Caco-2 (cell line): ENCODE data around the gene S100Z. TPM values are rescaled to one million over a fixed set of nuclear protein-coding genes. Genes with fewer than 3 reads are reported as not detected.

ENCODE experiments used
- BruUV-seq: library from RNA; stranded (reverse); fragments of 400-500 nt; replicated peaks from 2 replicates; lab custom pipeline; 2021; lab: Mats Ljungman, UMichigan
- CTCF ChIA-PET: fragments of 300-600 bp; sonication (Branson Sonifier 250); formaldehyde crosslinking; loops from one replicate; lab custom pipeline; 2022; ENCODE audit warnings: antibody characterized with exemption; lab: Charles Lee
- POLR2A ChIA-PET: fragments of 300-600 bp; sonication (Branson Sonifier 250); formaldehyde crosslinking; loops from one replicate; lab custom pipeline; 2022; ENCODE audit warnings: antibody characterized with exemption; lab: Charles Lee
- DNase-seq, 2 experiments: peaks; one replicate each; pipeline versions ENCODE4 v3.0.0 to v3.0.0-alpha.2; 2020 to 2022
- H3K27me3 ChIP-seq: replicated peaks from 2 replicates; pipeline ENCODE4 v1.6.0; 2011; ENCODE audit warnings: low read length; ENCODE audit not compliant: control insufficient read depth, insufficient read depth
- H3K36me3 ChIP-seq: 2 replicates; pipeline ENCODE4 v1.5.1; 2011; ENCODE audit warnings: low read length; ENCODE audit not compliant: control insufficient read depth, insufficient read depth
- H3K4me1 ChIP-seq: fragments of 250-450 bp; sonication (Bioruptor Pico); 2 replicates; pipeline ENCODE4 v1.5.1; 2020; ENCODE audit warnings: mild to moderate bottlenecking
- H3K4me3 ChIP-seq: 2 replicates; pipeline ENCODE4 v1.5.1; 2011; ENCODE audit warnings: low read depth, mild to moderate bottlenecking, control low read depth, low read length
- H3K9me3 ChIP-seq: fragments of 250-450 bp; sonication (Bioruptor Pico); 2 replicates; pipeline ENCODE4 v1.5.1; 2020; ENCODE audit warnings: mild to moderate bottlenecking, moderate library complexity
- H3K27ac Mint-ChIP-seq: one replicate; pipeline ENCODE4 v1.8.0; 2022; ENCODE audit warnings: mixed read lengths; ENCODE audit not compliant: unreplicated experiment
- H3K27me3 Mint-ChIP-seq: one replicate; pipeline ENCODE4 v1.8.0; 2022; ENCODE audit warnings: mixed read lengths; ENCODE audit not compliant: insufficient read depth, unreplicated experiment
- H3K36me3 Mint-ChIP-seq: one replicate; pipeline ENCODE4 v1.8.0; 2022; ENCODE audit warnings: mild to moderate bottlenecking, mixed read lengths; ENCODE audit not compliant: insufficient read depth, unreplicated experiment
- H3K4me1 Mint-ChIP-seq: one replicate; pipeline ENCODE4 v1.8.0; 2022; ENCODE audit warnings: low read depth, mixed read lengths; ENCODE audit not compliant: unreplicated experiment
- H3K4me3 Mint-ChIP-seq: one replicate; pipeline ENCODE4 v1.8.0; 2022; ENCODE audit warnings: mild to moderate bottlenecking, moderate library complexity, mixed read lengths; ENCODE audit not compliant: unreplicated experiment
- H3K9me3 Mint-ChIP-seq: one replicate; pipeline ENCODE4 v1.8.0; 2022; ENCODE audit warnings: mixed read lengths; ENCODE audit not compliant: unreplicated experiment
- CTCF ChIP-seq, 2 experiments: fragments of 200-600 bp in 1 of 2; IDR thresholded peaks; 1 replicate in 1 of 2; 2 replicates in 1 of 2; pipeline versions ENCODE4 v1.5.1 to v1.8.0; 2011 to 2022; ENCODE audit warnings: antibody characterized with exemption in 1 of 2, control low read depth in 1 of 2, inconsistent platforms in 1 of 2, low read depth in 1 of 2, low read length in 1 of 2, mild to moderate bottlenecking in 1 of 2, moderate library complexity in 1 of 2; ENCODE audit not compliant: insufficient read depth in 1 of 2, severe bottlenecking in 1 of 2, unreplicated experiment in 1 of 2
- intact Hi-C: fragments of 100-400 bp; cut with micrococcal nuclease; formaldehyde crosslinking; loops from one replicate; pipeline ENCODE4 v1.10.0; 2022; ENCODE audit not compliant: unreplicated experiment
- total RNA-seq: library from RNA; stranded (reverse); gene quantifications from 2 replicates; pipeline ENCODE4 v1.2.3, GENCODE V29; 2022

S100Z gene
- total RNA-seq, 1 experiment from 2014 or later, result 0.66 TPM

- Mint-ChIP-seq H3K27ac (no peak overlapping the region), H3K4me3 (no peak overlapping the region), H3K27me3 (no peaks in the 10 kb centered on the region), H3K4me1 (peaks cover 7% of the 10 kb centered on the region), H3K36me3 (peaks cover 15% of the 10 kb centered on the region), H3K9me3 (no peaks in the 10 kb centered on the region)
- no TSS peak for BruUV-seq
- Histone ChIP-seq H3K4me1 (peaks cover 18% of the 10 kb centered on the region), H3K36me3 (no peaks in the 10 kb centered on the region), H3K4me3 (no peak overlapping the region), H3K9me3 (no peaks in the 10 kb centered on the region), H3K27me3 (no peaks in the 10 kb centered on the region)
- no peak for TF ChIP-seq CTCF (IDR thresholded peaks at IDR 0.05; ENCODE audit: insufficient read depth in 1 of 2, low read depth in 1 of 2, low read length in 1 of 2, severe bottlenecking in 1 of 2, unreplicated experiment in 1 of 2)
- no peak for DNase-seq
- intact Hi-C loops, result no loop called here
- ChIA-PET POLR2A (no interaction called here), CTCF (no interaction called here)
Measured at GRCh38 chr5:76813982-76814562, 35.7 kb upstream of the S100Z start.

- no peak for DNase-seq
- Histone ChIP-seq H3K4me1 (peaks cover 25% of the 10 kb centered on the region), H3K36me3 (no peaks in the 10 kb centered on the region), H3K27me3 (no peaks in the 10 kb centered on the region), H3K9me3 (no peaks in the 10 kb centered on the region), H3K4me3 (no peak overlapping the region)
- intact Hi-C loops, result no loop called here
- BruUV-seq, result no TSS peak
- Mint-ChIP-seq H3K4me1 (peaks cover 18% of the 10 kb centered on the region), H3K9me3 (no peaks in the 10 kb centered on the region), H3K4me3 (no peak overlapping the region), H3K36me3 (peaks cover 22% of the 10 kb centered on the region), H3K27me3 (no peaks in the 10 kb centered on the region), H3K27ac (no peak overlapping the region)
- ChIA-PET POLR2A (no interaction called here), CTCF (interaction anchor here (1.0 to 1.5 kb wide), 3 partner anchors 11 to 60 kb away, joined by 3 to 4 read pairs (median 3); no protein-coding TSS in a partner anchor)
- TF ChIP-seq CTCF (IDR thresholded peaks at IDR 0.05; ENCODE audit: insufficient read depth in 1 of 2, low read depth in 1 of 2, low read length in 1 of 2, severe bottlenecking in 1 of 2, unreplicated experiment in 1 of 2), result no peak
Measured at GRCh38 chr5:76816110-76816831, 33.5 kb upstream of the S100Z start.

- Mint-ChIP-seq H3K9me3 (no peaks in the 10 kb centered on the region), H3K27ac (peak within 1 kb of the TSS; percentile 95), H3K4me1 (peaks cover 25% of the 10 kb centered on the region), H3K4me3 (peak within 1 kb of the TSS; percentile 89), H3K36me3 (peaks cover 33% of the 10 kb centered on the region), H3K27me3 (no peaks in the 10 kb centered on the region)
- CTCF ChIA-PET, result interaction anchor here (1.1 to 1.7 kb wide), 2 partner anchors 11 to 13 kb away, joined by 3 to 10 read pairs; no protein-coding TSS in a partner anchor
- TSS peak; percentile 46 for BruUV-seq
- TF ChIP-seq CTCF (IDR thresholded peaks at IDR 0.05; ENCODE audit: insufficient read depth in 1 of 2, low read depth in 1 of 2, low read length in 1 of 2, severe bottlenecking in 1 of 2, unreplicated experiment in 1 of 2), result no peak
- H3K36me3 ChIP-seq, result no peaks in the 10 kb centered on the region
- no peaks in the 10 kb centered on the region for H3K9me3 ChIP-seq
- POLR2A ChIA-PET, result interaction anchor here (0.6 to 1.9 kb wide), 11 partner anchors 12 to 1927 kb away, joined by 3 to 35 read pairs (median 6); partner anchors contain the start of gene AGGF1
- no peaks in the 10 kb centered on the region for H3K27me3 ChIP-seq
- DNase-seq, result peak; percentile 96 to 98
- H3K4me3 ChIP-seq, result peak within 1 kb of the TSS; percentile 96
- peaks cover 40% of the 10 kb centered on the region for H3K4me1 ChIP-seq
- intact Hi-C loops, result loop anchor here (1.0 kb wide), 2 partner anchors 13 to 34 kb away; no protein-coding TSS in a partner anchor
Measured at GRCh38 chr5:76818844-76819831, 30.7 kb upstream of the S100Z start, which contains the start of gene F2RL1. F2RL1 (plus strand) TSS chr5:76819030; CDS start chr5:76819183, 153 bp downstream.
